ENCODE results near the gene MPP7. TPM values are rescaled to one million over a fixed set of nuclear protein-coding genes. Genes with fewer than 3 reads are reported as not detected.

Gene MPP7
- total RNA-seq, 1 donor from 2014 or later: 0.35 TPM

- DNase-seq (ENCODE audit: extremely low read depth, low read depth, low spot score): no peak
Measured at GRCh38 chr10:28273343-28273742, 29.5 kb downstream of the MPP7 start.

- no peak for DNase-seq (ENCODE audit: extremely low read depth, low read depth, low spot score)
Measured at GRCh38 chr10:28269842-28270456, 32.9 kb downstream of the MPP7 start.

- DNase-seq (ENCODE audit: extremely low read depth, low read depth, low spot score): no peak
Measured at GRCh38 chr10:28266449-28267224, 36.2 kb downstream of the MPP7 start.

- no peak for DNase-seq (ENCODE audit: extremely low read depth, low read depth, low spot score)
Measured at GRCh38 chr10:28263136-28263857, 39.6 kb downstream of the MPP7 start.

GRCh38 chr10:28256776-28257175 lies 46.1 kb downstream of the MPP7 start:
- no peak for DNase-seq (ENCODE audit: extremely low read depth, low read depth, low spot score)

- no peak for DNase-seq (ENCODE audit: extremely low read depth, low read depth, low spot score)
Measured at GRCh38 chr10:28254290-28254985, 48.4 kb downstream of the MPP7 start.

- no peak for DNase-seq (ENCODE audit: extremely low read depth, low read depth, low spot score)
Measured at GRCh38 chr10:28253169-28253785, 49.6 kb downstream of the MPP7 start.

Other genes with a start within 250 kb of the MPP7 start
- 57.2 and 86.3 TPM in 2 replicates for gene WAC, start 230.1 kb upstream of the MPP7 start, total RNA-seq

Data from glomerular endothelial cell (primary cell).